ENCODE measurements around the gene TNFAIP1. TPM values are rescaled to one million over a fixed set of nuclear protein-coding genes. Genes with fewer than 3 reads are reported as not detected.

The TNFAIP1 gene
- total RNA-seq, 1 experiment from 2014 or later: 33.4 TPM

DNA sequence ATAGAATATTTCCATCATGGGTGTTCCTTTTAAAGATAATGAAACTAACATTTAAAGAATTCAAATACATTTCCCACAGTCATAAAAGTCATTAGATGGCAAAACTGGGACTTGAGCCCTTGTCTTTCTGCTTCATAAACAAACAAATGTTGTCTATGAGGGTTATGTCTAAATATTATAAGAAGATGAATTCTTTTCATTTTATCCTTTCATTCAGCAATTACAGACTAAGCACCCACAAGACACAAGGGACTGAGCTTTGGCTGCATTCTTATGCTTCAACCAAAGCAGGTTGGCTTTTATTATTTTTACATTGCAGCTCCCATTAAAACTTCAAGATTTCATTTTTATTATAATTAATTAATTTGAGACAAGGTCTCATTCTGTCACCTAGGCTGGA, 50.8 kb downstream of the TNFAIP1 start:
- POLR2A ChIA-PET: no interaction called here
- Histone ChIP-seq H3K9me2 (ENCODE audit: insufficient read depth) (no peaks in the 10 kb centered on the region), H3K4me2 (ENCODE audit: low read length) (no peak overlapping the region), H3K27me3 (ENCODE audit: insufficient read depth, low read length) (no peaks in the 10 kb centered on the region), H3K36me3 (ENCODE audit: control insufficient read depth in 1 of 2, insufficient read depth in 2 of 2, low read length in 2 of 2) (no peaks in the 10 kb centered on the region), H2AFZ (ENCODE audit: low read depth, low read length, poor library complexity, severe bottlenecking) (no peak overlapping the region), H3K4me3 (replicated peaks in 1 of 2; ENCODE audit: low read depth in 1 of 2, low read length in 2 of 2) (no peak overlapping the region), H3K9ac (ENCODE audit: low read length) (no peak overlapping the region), H3K4me1 (ENCODE audit: control insufficient read depth in 1 of 2, insufficient read depth in 2 of 2, low read length in 2 of 2) (no peaks in the 10 kb centered on the region), H4K20me1 (ENCODE audit: insufficient read depth) (no peaks in the 10 kb centered on the region), H3K27ac (ENCODE audit: low read depth, low read length) (no peak overlapping the region), H3K79me2 (ENCODE audit: insufficient read depth, low read length) (no peaks in the 10 kb centered on the region), H3K9me3 (ENCODE audit: control insufficient read depth in 1 of 2, insufficient read depth in 1 of 2, low read depth in 1 of 2, low read length in 2 of 2) (no peaks in the 10 kb centered on the region)
- no peak for DNase-seq (ENCODE audit: low read depth, low spot score)
- ATAC-seq: no peak
- no peak for TF ChIP-seq FOSL1 (IDR thresholded peaks at IDR 0.05; ENCODE audit: low read depth)
- no peak for TF ChIP-seq MAX (IDR thresholded peaks at IDR 0.05)
- intact Hi-C loops (cut with micrococcal nuclease): no loop called here
- CTCF ChIA-PET: interaction anchor here (1.4 kb wide), 1 partner anchor 30 kb away, joined by 3 read pairs; no protein-coding TSS in a partner anchor
- BruUV-seq (replicated peaks): no TSS peak
- RAD21 ChIA-PET (ENCODE audit: low non-redundant PET in 1 of 2, low total read pairs in 2 of 2, uncharacterized antibody in 2 of 2, unreplicated experiment in 2 of 2): no interaction called here

DNA sequence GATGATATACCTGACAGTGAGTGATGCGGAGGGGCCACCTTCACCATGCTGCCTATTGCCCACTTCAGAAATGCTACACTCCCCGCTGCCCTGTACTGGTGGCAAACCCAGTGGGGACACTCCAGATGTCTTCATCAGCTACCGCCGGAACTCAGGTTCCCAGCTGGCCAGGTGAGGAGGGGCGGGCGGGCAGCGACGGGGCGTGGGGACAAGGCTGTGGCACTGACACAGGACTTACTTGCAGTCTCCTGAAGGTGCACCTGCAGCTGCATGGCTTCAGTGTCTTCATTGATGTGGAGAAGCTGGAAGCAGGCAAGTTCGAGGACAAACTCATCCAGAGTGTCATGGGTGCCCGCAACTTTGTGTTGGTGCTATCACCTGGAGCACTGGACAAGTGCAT, 52.5 kb downstream of the TNFAIP1 start:
- Histone ChIP-seq H3K9ac (ENCODE audit: low read length) (no peak overlapping the region), H3K9me3 (ENCODE audit: control insufficient read depth in 1 of 2, insufficient read depth in 1 of 2, low read depth in 1 of 2, low read length in 2 of 2) (no peaks in the 10 kb centered on the region), H3K4me2 (ENCODE audit: low read length) (no peak overlapping the region), H4K20me1 (ENCODE audit: insufficient read depth) (no peaks in the 10 kb centered on the region), H3K4me3 (replicated peaks in 1 of 2; ENCODE audit: low read depth in 1 of 2, low read length in 2 of 2) (no peak overlapping the region), H2AFZ (ENCODE audit: low read depth, low read length, poor library complexity, severe bottlenecking) (no peak overlapping the region), H3K36me3 (ENCODE audit: control insufficient read depth in 1 of 2, insufficient read depth in 2 of 2, low read length in 2 of 2) (no peaks in the 10 kb centered on the region), H3K79me2 (ENCODE audit: insufficient read depth, low read length) (no peaks in the 10 kb centered on the region), H3K4me1 (ENCODE audit: control insufficient read depth in 1 of 2, insufficient read depth in 2 of 2, low read length in 2 of 2) (no peaks in the 10 kb centered on the region), H3K27ac (ENCODE audit: low read depth, low read length) (no peak overlapping the region), H3K27me3 (ENCODE audit: insufficient read depth, low read length) (no peaks in the 10 kb centered on the region), H3K9me2 (ENCODE audit: insufficient read depth) (no peaks in the 10 kb centered on the region)
- ATAC-seq (no peak), DNase-seq (ENCODE audit: low read depth, low spot score) (no peak)
- no TSS peak for BruUV-seq (replicated peaks)
- POLR2A ChIA-PET: no interaction called here
- TF ChIP-seq, protein P1, sequence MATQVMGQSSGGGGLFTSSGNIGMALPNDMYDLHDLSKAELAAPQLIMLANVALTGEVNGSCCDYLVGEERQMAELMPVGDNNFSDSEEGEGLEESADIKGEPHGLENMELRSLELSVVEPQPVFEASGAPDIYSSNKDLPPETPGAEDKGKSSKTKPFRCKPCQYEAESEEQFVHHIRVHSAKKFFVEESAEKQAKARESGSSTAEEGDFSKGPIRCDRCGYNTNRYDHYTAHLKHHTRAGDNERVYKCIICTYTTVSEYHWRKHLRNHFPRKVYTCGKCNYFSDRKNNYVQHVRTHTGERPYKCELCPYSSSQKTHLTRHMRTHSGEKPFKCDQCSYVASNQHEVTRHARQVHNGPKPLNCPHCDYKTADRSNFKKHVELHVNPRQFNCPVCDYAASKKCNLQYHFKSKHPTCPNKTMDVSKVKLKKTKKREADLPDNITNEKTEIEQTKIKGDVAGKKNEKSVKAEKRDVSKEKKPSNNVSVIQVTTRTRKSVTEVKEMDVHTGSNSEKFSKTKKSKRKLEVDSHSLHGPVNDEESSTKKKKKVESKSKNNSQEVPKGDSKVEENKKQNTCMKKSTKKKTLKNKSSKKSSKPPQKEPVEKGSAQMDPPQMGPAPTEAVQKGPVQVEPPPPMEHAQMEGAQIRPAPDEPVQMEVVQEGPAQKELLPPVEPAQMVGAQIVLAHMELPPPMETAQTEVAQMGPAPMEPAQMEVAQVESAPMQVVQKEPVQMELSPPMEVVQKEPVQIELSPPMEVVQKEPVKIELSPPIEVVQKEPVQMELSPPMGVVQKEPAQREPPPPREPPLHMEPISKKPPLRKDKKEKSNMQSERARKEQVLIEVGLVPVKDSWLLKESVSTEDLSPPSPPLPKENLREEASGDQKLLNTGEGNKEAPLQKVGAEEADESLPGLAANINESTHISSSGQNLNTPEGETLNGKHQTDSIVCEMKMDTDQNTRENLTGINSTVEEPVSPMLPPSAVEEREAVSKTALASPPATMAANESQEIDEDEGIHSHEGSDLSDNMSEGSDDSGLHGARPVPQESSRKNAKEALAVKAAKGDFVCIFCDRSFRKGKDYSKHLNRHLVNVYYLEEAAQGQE (IDR thresholded peaks at IDR 0.05; ENCODE audit: low read depth): no peak
- TF ChIP-seq SP1 (IDR thresholded peaks at IDR 0.05; ENCODE audit: low read depth) (no peak), CEBPB (IDR thresholded peaks at IDR 0.05; ENCODE audit: low read depth) (no peak), EZH2 (IDR thresholded peaks at IDR 0.05) (no peak), ZFX (IDR thresholded peaks at IDR 0.05) (no peak), YY1 (IDR thresholded peaks at IDR 0.05; ENCODE audit: extremely low read depth, insufficient replicate concordance, low read depth, low read length) (no peak), SIN3A (IDR thresholded peaks at IDR 0.05; ENCODE audit: low read depth) (no peak), FOSL1 (IDR thresholded peaks at IDR 0.05; ENCODE audit: low read depth) (no peak), JUND (IDR thresholded peaks at IDR 0.05) (no peak), ATF3 (IDR thresholded peaks at IDR 0.05) (no peak), ZBTB33 (IDR thresholded peaks at IDR 0.05; ENCODE audit: extremely low read depth, insufficient replicate concordance, low read length) (no peak), POLR2AphosphoS5 (IDR thresholded peaks at IDR 0.05; ENCODE audit: low read depth, low read length) (no peak), EZH2phosphoT487 (IDR thresholded peaks at IDR 0.05; ENCODE audit: borderline replicate concordance) (no peak), MAX (IDR thresholded peaks at IDR 0.05) (no peak), ZNF274 (IDR thresholded peaks at IDR 0.05; ENCODE audit: low read depth, low read length) (no peak)
- intact Hi-C loops (cut with micrococcal nuclease): no loop called here
- RAD21 ChIA-PET (ENCODE audit: low non-redundant PET in 1 of 2, low total read pairs in 2 of 2, uncharacterized antibody in 2 of 2, unreplicated experiment in 2 of 2): no interaction called here
- CTCF ChIA-PET: no interaction called here

All from HCT116 (cell line).